NT2/D1 (cell line): ENCODE data around the gene PSMD3.

ENCODE experiments used
- DNase-seq: peaks from one replicate; pipeline ENCODE4 v3.0.0-alpha.2; 2011; ENCODE audit warnings: low read depth, low spot score
- H3K27me3 ChIP-seq: 2 replicates; pipeline ENCODE4 v1.6.0; 2011; ENCODE audit warnings: mild to moderate bottlenecking; ENCODE audit not compliant: insufficient read length, insufficient read depth
- H3K36me3 ChIP-seq: 2 replicates; pipeline ENCODE4 v1.6.1; 2011; ENCODE audit warnings: mild to moderate bottlenecking, low read length, mixed read lengths; ENCODE audit not compliant: insufficient read depth, insufficient read length
- H3K4me1 ChIP-seq: 2 replicates; pipeline ENCODE4 v1.5.1; 2011; ENCODE audit not compliant: insufficient read depth, insufficient read length
- H3K4me3 ChIP-seq: 2 replicates; pipeline ENCODE4 v1.5.1; 2011; ENCODE audit warnings: low read depth; ENCODE audit not compliant: insufficient read length
- H3K9ac ChIP-seq: 2 replicates; pipeline ENCODE4 v1.6.0; 2011; ENCODE audit warnings: low read depth; ENCODE audit not compliant: insufficient read length
- H3K9me3 ChIP-seq: 2 replicates; pipeline ENCODE4 v1.5.1; 2011; ENCODE audit warnings: mild to moderate bottlenecking, low read length; ENCODE audit not compliant: insufficient read depth
- SUZ12 ChIP-seq: IDR thresholded peaks from 2 replicates; pipeline ENCODE4 v1.6.1; 2011; ENCODE audit not compliant: insufficient read length, insufficient read depth; ENCODE audit errors: extremely low read depth
- YY1 ChIP-seq: IDR thresholded peaks from 2 replicates; pipeline ENCODE4 v1.6.1; 2011; ENCODE audit not compliant: insufficient read length, insufficient read depth
- ZNF274 ChIP-seq: IDR thresholded peaks from 2 replicates; pipeline ENCODE4 v1.6.1; 2011; ENCODE audit warnings: mild to moderate bottlenecking, low read depth, low read length

PSMD3 gene

DNA sequence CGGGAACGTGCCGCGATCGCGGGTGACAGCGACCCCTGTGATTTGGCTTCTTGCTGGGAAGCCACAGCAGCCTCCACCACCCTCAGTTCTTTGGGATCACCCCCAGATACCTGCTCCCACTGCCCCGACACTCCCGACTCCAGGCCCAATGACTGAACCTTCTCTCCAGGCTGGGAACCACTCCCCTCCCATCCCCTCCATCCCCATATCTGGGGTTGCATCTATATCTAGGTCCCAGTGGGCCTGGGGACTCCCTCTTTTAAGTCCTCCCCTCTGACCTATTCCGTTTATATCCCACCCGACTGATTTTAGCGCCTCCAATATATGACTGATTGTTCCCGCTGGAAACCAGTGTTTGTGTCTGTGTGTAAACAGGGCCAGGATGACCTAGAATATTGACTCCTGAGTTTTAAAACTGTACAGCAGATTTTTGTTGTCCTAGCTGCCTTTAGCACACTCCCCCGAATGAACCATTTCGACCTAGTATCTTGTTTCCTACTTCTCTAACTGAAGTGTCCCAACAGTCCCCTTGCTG, 667 bp downstream of the PSMD3 start:
- TF ChIP-seq SUZ12 (no peak), ZNF274 (no peak), YY1 (no peak)
- Histone ChIP-seq H3K36me3 (peaks cover 37% of the 10 kb centered on the region), H3K9ac (peak overlapping the region; percentile 96), H3K4me3 (peak overlapping the region; percentile 97), H3K4me1 (peaks cover 3% of the 10 kb centered on the region), H3K27me3 (no peaks in the 10 kb centered on the region), H3K9me3 (no peaks in the 10 kb centered on the region)
- DNase-seq = no peak

DNA sequence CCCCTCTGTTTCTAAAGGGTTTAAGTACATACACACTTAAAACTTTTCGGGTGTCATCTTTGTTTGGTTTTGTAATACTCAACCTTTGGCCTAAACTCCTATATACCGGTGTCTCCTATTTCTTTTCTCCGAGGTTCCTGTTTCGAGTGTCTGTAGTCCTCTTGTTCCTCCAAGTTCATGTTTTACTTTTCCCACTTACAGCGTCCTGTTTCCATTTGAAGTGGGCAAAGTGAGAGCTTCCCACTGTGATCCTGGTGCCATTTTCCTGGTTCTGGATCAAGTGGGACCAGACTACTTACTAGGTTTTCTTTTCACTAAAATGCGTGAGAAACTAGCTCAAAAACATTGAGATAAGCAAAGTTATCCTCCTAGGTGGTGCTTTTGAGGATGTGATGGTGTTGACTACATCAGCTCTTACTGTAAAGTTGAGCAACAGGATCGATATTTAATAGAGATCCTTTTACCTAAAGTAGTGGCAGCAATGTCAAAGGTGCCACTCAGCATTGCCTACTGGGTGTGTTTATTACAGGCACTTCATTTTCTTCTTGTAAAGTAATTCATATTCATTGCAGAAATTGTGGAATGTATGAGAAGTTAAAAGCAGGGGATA, 1.3 kb downstream of the PSMD3 start:
- Histone ChIP-seq H3K9ac (peak overlapping the region; percentile 96), H3K36me3 (peaks cover 43% of the 10 kb centered on the region), H3K27me3 (no peaks in the 10 kb centered on the region), H3K4me1 (peaks cover 3% of the 10 kb centered on the region), H3K4me3 (peak overlapping the region; percentile 97), H3K9me3 (no peaks in the 10 kb centered on the region)
- DNase-seq = no peak
- no peak for TF ChIP-seq YY1

DNA sequence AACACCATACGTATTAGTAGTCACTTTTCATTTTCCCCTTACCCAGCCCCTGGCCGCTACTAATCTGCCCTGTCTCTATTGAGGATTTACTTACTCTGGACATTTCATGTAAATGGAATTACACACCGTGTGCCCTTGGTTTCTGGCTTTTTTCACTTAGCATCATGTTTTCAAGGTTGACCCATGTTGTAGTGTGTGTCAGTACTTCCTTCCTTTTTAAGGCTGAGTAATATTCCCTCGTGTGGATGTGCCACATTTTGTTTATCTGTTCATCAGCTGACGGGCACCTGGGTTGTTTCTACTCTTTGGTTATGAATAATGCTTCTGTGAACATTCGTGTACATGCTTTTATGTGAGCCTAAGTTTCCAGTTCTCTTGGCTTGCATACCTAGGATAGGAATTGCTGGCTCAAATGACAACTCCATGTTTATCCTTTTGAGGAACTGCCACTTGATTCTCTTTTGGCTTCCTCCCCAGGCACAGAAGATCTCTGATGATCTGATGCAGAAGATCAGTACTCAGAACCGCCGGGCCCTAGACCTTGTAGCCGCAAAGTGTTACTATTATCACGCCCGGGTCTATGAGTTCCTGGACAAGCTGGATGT, 7.7 kb downstream of the PSMD3 start:
- no peaks in the 10 kb centered on the region for H3K27me3 ChIP-seq
- TF ChIP-seq SUZ12 (no peak), ZNF274 (no peak), YY1 (no peak)
- no peak overlapping the region for H3K9ac ChIP-seq
- peaks cover 97% of the 10 kb centered on the region for H3K36me3 ChIP-seq
- DNase-seq = no peak
- no peaks in the 10 kb centered on the region for H3K9me3 ChIP-seq
- no peak overlapping the region for H3K4me3 ChIP-seq
- H3K4me1 ChIP-seq = no peaks in the 10 kb centered on the region

DNA sequence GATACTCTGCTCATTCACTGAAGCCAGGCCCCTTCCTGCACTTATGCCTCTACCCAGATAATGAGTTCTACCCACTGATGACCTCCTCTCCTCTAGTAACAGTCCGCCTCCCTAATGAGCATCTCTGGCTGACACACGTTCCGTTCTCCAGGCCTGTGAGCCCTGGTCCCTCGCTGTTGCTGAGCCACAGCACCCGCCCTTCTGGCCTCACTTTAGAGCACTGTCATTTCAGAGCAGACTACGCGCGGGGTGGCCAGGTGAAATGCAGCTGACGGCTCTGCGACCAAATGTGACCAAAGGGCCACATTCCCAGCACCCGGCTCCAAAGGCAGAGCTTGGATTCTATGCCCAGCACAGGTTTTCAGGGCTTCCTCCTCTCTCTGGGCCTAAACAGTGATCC, 13.8 kb downstream of the PSMD3 start:
- Histone ChIP-seq H3K27me3 (no peaks in the 10 kb centered on the region), H3K36me3 (peaks cover 90% of the 10 kb centered on the region), H3K9me3 (no peaks in the 10 kb centered on the region), H3K4me3 (no peak overlapping the region), H3K4me1 (no peaks in the 10 kb centered on the region), H3K9ac (no peak overlapping the region)
- TF ChIP-seq ZNF274 = no peak
- TF ChIP-seq YY1 = no peak
- no peak for TF ChIP-seq SUZ12
- DNase-seq = no peak

DNA sequence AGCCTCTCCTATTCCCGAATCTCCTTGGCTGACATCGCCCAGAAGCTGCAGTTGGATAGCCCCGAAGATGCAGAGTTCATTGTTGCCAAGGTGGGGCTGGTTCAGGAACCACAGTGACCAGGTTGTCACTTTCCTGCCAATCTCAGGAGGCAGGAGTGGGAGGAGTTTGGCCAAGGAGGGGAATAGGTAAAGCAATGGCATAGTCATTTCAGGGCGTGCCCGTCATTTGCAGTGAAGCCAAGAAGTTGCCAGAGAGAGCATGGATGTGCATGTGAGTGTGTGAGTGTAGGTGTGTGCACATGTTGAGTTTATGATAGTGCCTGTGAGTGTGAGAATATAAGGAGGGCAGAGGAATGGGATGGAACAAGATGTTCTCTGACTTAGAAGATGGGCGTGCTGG, 14.8 kb downstream of the PSMD3 start:
- H3K9me3 ChIP-seq = no peaks in the 10 kb centered on the region
- H3K4me3 ChIP-seq = no peak overlapping the region
- no peaks in the 10 kb centered on the region for H3K27me3 ChIP-seq
- no peaks in the 10 kb centered on the region for H3K4me1 ChIP-seq
- H3K9ac ChIP-seq = no peak overlapping the region
- H3K36me3 ChIP-seq = peaks cover 81% of the 10 kb centered on the region
- DNase-seq = no peak
- no peak for TF ChIP-seq SUZ12
- no peak for TF ChIP-seq ZNF274
- TF ChIP-seq YY1 = no peak

DNA sequence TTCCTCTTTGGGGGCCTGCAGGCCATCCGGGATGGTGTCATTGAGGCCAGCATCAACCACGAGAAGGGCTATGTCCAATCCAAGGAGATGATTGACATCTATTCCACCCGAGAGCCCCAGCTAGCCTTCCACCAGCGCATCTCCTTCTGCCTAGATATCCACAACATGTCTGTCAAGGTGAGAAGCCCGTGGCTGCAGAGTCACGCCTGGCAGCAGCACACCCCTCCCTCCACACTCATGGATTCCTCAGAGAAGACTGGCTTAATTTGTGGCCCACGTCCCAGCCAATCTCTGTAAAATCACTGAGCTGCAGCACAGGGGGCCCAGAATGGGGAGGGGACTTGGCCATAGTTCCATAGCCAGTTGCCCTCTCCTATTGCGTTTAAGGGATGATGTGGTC, 15.6 kb downstream of the PSMD3 start:
- no peaks in the 10 kb centered on the region for H3K4me1 ChIP-seq
- no peaks in the 10 kb centered on the region for H3K27me3 ChIP-seq
- H3K9ac ChIP-seq = no peak overlapping the region
- DNase-seq = no peak
- peaks cover 73% of the 10 kb centered on the region for H3K36me3 ChIP-seq
- H3K4me3 ChIP-seq = no peak overlapping the region
- no peaks in the 10 kb centered on the region for H3K9me3 ChIP-seq
- no peak for TF ChIP-seq SUZ12

DNA sequence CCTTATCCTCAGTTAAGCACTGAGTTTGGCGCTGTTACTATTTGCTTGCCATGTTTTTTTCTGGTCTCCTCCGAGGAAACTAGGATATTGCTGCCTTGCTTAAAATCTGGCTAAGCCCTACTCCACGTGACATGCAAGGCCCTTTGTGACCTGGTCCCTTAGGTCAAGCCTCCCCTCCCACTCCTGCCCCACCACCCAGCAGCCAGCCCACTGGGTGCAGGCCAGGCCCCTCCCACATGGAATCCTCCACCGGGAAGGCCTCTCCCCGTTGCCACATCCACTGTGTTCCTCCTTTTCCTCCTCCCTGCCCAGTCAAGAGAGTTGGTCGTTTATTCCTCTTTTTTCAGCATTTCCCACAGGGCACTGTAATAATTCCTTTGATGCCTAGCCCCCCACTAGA, 16.2 kb downstream of the PSMD3 start:
- Histone ChIP-seq H3K4me3 (no peak overlapping the region), H3K36me3 (peaks cover 67% of the 10 kb centered on the region), H3K4me1 (no peaks in the 10 kb centered on the region), H3K27me3 (no peaks in the 10 kb centered on the region), H3K9ac (no peak overlapping the region), H3K9me3 (no peaks in the 10 kb centered on the region)
- no peak for DNase-seq
- TF ChIP-seq SUZ12 = no peak
- TF ChIP-seq ZNF274 = no peak
- no peak for TF ChIP-seq YY1

DNA sequence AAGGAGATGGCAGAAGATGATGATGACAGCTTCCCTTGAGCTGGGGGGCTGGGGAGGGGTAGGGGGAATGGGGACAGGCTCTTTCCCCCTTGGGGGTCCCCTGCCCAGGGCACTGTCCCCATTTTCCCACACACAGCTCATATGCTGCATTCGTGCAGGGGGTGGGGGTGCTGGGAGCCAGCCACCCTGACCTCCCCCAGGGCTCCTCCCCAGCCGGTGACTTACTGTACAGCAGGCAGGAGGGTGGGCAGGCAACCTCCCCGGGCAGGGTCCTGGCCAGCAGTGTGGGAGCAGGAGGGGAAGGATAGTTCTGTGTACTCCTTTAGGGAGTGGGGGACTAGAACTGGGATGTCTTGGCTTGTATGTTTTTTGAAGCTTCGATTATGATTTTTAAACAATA, 16.9 kb downstream of the PSMD3 start:
- H3K36me3 ChIP-seq = peaks cover 60% of the 10 kb centered on the region
- TF ChIP-seq ZNF274 (no peak), SUZ12 (no peak), YY1 (no peak)

More for the DNA sequence above, 16.9 kb downstream of the PSMD3 start:
- H3K4me3 ChIP-seq = no peak overlapping the region
- H3K9me3 ChIP-seq = no peaks in the 10 kb centered on the region
- H3K9ac ChIP-seq = no peak overlapping the region
- no peaks in the 10 kb centered on the region for H3K4me1 ChIP-seq
- no peaks in the 10 kb centered on the region for H3K27me3 ChIP-seq
- DNase-seq = no peak
